ENCODE data around the gene TAF11.
"Not testable (repeated sequence)": the region's sequence is repeated elsewhere in the genome, so short reads cannot be mapped to it uniquely, and the experiment has no call there.

The TAF11 gene, protein sequence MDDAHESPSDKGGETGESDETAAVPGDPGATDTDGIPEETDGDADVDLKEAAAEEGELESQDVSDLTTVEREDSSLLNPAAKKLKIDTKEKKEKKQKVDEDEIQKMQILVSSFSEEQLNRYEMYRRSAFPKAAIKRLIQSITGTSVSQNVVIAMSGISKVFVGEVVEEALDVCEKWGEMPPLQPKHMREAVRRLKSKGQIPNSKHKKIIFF

DNA sequence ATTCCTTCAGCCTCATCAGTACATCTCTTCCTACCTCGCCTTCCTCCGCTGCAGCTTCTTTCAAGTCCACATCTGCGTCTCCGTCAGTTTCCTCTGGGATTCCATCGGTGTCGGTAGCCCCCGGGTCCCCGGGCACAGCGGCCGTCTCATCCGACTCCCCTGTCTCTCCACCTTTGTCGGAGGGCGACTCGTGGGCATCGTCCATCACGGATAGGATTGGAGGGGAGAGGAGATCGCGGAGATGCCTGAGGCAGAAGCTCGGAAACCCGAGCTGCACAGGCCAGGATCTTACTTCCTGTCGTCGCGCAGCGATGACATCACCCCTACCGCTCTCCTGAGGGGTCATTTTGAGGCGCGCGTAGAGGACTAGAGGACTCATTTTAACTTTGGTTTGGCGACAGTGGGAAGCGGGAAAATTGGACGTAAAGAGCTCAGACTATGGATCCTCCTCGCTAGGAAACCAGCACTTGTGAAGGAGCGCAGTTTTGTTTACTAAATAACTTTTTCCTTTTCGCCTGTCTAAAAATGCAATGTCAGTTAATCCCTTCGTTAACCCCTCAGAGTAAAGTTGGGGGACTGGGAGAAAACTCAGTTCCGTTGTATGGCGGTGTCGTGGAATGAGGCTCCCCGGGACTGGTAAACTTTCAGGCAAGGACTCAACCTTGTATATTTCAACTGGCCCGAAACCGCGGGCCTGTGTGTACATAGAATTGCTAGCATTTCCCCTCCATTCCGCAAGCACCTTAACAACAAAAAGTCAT lies at the start of gene TAF11:
Gene TAF11, minus strand, starts transcription at position 290 of the 761 bp plus-strand sequence. Its CDS starts 85 bp downstream, at position 205.
- peak; percentile 93 for DNase-seq (ENCODE audit: low spot score)

DNA sequence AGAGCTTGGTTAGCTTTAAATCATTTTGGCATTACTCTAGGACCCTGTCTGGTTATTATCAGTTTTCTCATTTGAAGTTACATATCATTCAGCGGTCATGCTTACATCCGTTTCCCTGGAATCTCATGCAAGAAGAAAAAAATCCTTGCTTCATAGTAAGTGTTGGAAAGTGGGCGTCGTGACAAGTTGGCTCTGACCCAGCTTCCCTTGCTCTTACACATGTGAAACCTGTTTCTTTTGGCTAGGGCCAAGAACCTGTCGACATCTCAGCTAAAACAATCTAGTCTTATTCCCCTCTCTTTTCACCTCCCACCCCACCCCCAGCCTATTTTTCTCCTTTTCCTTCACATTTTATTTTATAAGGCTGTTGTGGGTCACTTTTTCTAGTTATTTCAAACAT lies 46.7 kb upstream of the TAF11 start:
- DNase-seq (ENCODE audit: low spot score): no peak

DNA sequence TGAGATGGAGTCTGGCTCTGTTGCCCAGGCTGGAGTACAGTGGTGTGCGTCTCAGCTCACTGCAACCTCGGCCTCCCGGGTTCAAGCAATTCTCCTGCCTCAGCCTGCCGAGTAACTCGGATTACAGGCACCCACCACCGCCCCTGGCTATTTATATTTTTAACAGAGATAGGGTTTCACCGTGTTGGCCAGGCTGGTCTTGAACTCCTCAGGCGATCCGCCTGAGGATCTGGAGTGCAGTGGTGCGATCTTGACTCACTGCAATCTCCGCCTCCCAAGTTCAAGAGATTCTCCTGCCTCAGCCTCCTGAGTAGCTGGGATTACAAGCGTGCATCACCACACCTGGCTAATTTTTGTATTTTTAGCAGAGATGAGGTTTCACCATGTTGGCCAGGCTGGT lies 44.4 kb upstream of the TAF11 start:
- DNase-seq (ENCODE audit: low spot score): not testable (repeated sequence)

DNA sequence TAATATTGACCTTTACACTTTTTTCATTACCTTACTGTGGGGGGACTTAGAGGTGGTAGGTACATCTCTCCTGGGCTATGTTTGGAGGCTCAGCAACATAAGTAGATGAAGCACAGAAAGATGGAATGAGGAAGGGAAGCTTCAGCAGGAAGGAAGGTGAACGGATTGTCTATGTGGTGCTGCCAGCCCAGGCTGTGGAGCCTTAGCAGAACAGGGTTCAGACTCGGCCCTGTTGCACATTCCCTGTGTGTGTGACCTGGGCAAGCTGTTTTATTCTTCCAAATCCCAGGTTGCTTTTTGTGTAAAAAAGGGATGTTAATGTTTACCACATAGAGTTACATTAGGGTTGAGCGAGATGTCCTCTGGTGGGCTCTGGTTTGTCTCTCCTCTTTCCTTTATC lies 42.4 kb upstream of the TAF11 start:
- no peak for DNase-seq (ENCODE audit: low spot score)

DNA sequence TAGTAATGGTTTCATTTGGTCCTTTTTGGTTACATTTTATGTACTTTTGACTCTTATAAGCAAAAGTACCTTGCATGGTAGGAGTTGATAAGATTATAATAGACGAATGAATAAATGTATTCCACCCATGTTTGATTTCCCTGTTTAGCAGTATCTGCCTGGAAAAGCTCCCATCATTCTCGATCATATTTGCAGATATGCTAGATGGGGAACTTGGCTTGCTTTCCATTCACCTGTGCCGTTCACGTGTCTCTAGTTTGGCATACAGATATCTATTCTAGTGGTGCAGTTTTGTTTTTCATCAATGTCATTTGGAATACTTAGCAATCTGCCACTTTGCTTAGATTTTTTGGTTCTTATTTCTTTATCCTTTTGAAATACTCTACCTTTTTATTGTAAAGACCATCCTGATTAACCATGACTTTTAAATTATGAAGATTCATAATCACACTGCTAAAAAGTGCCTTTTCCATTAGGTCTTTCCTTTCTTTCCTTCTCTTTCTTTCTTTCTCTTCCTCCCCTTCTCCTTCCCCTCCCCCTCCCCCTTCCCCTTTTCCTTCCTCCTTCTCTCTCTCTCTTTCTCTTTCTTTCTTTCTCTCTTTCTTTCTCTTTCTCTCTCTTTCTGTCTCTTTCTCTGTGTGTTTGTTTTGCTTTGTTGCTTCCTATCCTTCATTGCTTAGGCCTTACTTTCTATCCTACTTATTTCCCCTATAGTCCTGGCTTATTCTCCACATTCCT lies 41.6 kb upstream of the TAF11 start:
- no peak for DNase-seq (ENCODE audit: low spot score)

DNA sequence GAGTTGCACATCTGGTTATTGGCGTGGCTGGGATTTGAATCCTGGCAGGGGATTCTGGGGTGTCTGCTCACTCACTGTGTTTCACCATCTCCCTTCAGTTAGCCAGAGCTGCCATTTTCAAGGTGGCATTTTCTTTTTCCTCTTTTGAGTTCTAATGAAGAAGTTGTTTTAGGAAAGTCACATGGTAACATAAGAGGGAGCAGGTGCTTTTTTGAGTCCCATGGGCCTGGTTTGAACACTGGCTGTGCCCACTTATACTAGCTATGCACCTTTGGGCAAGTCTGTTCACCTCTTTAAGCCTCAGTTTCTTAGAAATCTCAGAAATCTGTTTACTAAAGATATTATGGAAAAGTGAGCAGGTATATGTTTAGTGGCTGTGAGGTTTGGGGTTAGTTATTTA lies 40.9 kb upstream of the TAF11 start:
- no peak for DNase-seq (ENCODE audit: low spot score)

DNA sequence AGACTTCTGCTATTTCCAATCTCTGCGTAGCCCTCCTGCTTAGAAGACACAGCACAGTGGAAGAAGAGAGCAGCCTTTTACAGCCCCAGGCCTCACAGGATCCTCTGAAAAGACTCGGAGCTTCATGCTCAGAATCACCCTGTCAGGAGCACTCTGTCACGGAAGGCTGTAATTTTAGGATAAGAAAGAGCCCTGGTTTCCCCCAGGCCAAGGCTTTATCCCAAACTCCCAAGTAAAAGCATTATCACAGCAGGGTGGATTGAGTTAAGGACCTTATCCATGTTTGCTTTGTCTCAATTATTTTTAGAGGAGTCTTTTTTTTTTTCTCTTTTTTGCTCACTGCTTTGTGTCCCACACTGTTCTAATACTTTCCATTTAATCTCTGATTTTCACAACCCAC lies 40.4 kb upstream of the TAF11 start:
- DNase-seq (ENCODE audit: low spot score): no peak

DNA sequence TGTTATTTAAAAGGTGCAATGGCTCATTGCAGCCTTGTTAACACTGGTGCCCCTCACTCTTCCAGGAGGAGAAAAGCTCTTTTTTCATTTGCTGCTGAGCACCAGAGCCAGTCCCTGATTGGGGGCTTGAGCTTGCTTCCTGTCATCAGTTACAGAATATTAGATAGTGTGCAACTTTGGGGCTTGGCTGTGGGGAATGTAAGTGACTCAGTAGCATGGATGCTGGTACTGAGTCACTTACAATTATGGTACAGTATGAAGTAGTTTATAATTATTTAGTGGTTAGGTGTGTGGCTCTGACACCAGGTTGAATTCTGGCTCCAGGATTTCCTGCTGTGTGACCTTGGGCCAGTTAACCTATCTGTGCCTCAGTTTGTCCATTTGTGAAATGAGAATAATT lies 38.8 kb upstream of the TAF11 start:
- DNase-seq (ENCODE audit: low spot score): no peak

DNA sequence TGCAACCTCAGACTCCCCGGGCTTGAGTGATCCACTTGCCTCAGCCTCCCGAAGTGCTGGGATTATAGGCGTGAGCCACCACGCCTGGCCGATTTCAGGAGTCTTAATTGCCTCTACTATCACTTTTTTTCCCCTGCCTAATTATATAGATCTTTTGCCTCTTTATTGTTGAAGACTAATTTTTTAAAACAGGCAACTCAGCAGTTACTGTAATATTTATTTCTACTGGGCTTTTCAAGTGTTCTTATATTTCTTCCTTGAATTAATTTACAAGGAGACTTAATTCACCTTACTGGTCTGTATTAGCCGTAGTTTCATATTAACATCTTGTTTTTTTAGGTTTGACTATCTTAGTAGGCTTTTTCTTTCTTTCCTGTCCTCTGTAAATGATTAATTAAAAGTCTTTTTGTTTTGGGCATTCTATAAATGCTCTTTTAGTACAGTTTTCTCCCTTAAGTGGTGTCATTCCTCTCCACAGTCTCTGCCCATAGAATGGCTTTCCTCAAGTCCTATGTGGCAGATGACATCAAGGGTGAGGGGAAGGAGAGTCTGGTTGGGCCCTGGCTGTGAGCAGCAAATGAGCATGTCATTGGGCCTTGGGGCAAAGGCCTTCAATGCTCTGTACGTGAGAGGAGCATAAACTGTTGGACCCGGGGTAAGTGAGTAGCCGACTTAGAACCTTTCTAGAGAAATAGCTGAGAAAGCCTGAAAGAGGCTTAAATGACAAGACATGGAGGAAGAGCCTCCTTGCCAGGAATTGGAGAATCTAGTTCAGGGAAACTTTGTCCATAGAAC lies 37.2 kb upstream of the TAF11 start:
- no peak for DNase-seq (ENCODE audit: low spot score)

DNA sequence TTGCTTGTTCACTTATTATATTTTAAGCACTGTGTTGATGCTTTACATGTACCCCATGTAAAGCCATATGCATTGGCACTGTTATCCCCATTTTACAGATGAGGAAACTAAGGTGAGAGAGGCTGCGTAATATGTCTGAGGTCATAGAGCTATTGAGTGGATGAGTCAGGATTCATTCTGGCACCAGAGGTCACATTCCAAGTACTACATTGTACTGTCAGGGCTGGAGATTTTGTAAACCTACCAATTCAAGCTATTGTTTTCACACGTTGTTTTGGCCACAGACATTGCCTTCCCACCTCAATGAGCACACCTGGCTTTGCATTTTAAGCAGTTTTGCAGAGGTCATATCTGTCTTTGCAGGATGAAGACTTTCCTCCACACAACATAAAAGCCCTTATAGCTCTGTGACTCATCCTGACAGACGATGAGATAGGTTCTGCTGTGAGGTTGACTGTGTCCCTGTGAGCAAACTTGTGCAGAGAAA lies 34.4 kb upstream of the TAF11 start:
- DNase-seq (ENCODE audit: low spot score): no peak

DNA sequence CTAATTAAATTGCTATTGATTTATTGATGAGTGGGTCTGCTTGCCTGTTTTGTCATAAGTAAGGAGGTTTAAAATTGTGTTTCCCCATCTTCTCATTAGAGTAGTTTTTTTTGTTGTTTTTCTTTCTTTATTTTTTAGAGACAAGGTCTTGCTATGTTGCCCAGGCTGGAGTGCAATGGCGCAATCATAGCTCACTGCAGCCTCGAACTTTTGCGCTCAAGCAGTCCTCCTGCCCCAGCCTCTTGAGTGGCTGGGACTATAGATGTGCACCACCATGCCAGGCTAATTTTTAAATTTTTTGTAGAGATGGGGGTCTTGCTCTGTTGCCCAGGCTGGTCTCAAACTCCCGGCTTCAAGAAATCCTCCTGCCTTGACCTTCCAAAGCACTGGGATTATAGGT lies 32.3 kb upstream of the TAF11 start:
- DNase-seq (ENCODE audit: low spot score): no peak

DNA sequence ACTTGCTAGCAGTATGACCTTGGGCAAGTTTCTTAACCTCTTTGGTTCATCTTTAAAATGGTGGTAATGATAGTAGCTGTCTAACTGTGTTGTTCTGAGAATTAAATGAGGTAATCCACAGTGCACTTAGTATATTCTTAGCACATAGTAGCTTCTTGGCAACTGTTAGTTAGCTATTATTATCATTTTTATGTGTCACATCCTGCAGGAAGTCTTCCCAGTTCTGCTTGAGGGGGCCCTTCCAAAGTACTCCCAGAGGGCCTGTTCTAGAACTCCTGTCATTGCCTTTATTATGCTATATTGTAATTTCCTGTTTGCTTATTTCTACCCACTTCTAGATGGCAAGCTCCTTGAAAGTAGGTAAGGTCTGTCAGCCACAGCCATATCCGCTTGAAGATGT lies 31.8 kb upstream of the TAF11 start:
- no peak for DNase-seq (ENCODE audit: low spot score)

DNA sequence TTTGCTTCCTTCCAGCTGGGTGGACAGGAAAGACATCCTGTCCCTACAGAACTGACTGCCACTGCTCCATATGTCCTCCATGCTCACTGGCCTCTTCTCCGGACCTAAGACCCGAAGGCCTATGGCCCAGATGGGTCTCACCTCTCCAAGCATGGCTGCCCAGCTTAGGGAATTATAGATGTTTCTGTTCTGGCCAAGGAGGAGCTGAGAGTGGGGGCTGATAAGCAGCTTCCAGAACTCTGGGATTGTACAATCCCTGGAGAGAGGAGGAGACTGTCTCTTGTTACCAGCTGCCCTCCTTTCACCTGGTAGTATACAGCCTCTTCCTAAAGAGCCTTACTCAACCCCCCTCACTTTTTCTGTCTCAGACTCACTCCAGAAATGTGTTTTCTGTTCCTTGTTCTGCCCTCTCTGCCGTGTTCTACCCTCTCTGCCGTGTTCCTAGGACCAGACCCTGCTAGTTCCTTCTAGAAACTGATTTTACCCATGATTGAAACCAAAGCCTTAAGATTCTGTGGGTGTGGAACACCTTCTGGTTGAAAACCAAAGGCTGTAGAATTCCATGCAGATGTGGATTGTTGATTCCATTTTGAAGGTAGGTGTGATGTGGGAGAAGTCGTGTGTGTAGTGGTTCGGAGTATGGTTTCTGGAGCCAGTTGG lies 29.9 kb upstream of the TAF11 start:
- no peak for DNase-seq (ENCODE audit: low spot score)

DNA sequence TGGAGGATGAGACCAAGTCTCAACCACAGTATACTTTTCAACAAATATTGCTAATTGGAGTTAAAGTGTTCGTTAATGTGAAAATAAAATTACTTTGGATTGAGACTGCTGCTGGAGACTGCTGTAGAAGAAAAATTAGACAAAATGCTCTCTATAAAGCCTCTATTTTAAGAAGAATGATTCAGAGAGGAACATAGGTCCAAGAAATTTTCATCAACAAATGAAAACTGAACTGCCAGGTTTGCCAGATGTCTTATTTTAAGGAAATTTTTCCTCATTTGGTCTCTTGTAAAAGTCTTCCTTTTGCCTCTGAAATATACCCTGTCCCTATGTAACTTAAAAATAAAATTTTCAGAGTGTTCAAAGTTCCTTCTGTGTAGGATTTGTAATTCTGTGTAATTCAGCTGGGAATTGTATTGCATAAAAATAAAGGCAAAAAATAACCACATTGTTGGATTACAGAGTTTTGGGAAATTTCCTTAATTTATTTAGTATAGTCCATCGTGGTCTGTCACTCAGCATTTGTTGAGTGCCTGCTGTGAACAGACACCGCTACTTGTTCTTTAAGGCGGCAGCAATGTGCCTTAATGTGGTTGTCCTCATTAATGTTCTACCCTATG lies 28.6 kb upstream of the TAF11 start:
- DNase-seq (ENCODE audit: low spot score): no peak

DNA sequence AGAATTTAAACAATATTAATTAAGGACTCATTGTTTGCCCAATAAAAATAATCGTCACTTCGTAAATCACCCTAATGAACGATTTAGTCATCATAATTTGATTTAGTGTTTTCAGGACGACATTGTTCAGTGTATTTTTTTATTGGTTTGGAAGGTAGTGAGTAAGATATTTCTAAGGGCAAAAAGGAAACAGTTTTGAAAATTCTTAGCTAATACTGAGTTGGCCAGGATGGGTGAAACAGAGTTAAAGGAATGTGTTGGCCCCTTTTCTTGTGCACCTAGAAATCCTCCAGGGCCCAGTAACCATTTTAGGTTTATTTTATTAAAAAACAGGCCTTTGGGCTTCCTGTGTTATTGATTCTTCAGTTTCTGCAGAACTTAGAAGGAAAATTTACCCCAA lies 26.5 kb upstream of the TAF11 start:
- DNase-seq (ENCODE audit: low spot score): no peak

DNA sequence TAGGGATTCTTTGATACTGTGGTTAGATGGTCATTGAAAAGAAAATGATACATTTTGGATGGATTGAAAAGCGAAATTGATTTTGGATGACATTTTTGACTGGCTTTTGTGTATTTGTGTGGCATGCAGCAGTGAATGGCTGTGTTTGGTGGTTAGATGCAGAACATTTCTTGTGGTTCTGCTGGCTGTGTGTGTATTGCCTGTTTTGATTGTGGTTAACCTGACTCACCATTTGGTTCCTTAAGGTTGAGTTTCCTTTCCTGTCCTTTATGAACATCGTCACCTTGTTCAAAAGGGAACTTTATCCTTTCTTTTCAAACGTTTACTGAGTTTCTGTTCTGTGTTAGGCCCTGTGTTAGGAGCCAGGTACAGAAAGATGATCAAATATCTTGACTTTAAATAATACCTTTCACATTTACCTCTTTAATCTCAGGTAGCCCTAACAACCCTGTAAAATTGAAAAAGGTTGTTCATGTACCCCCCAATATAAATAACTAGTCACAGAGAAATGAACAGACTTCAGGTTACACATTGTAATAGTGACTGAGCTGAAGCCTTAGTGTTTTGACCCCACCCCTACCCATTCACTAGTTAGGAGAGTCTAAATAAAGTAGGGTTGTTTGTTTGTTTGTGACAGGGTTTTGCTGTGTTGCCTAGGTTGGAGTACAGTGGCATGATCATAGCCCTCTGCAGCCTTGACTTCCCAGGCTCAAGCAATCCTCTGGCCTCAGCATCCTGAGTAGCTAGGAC lies 25.0 kb upstream of the TAF11 start:
- no peak for DNase-seq (ENCODE audit: low spot score)

DNA sequence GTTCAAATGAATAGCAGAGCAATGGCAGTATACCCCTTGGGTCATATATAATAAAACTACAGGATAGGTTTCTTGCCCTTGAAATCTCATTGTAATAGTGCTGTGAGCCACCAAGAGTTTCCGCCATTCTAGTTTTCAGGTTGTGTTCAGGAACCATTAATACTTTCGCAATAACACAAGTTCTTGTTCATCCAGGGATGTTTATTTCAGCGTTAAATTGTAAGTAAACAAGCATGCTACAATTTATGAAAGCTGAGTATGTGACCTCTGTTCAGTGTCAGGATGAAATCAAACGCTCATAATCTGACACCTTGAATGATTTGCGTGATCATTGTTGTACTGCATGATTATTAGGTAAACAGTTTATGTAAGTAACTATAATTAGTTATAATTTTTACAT lies 24.0 kb upstream of the TAF11 start:
- DNase-seq (ENCODE audit: low spot score): no peak

DNA sequence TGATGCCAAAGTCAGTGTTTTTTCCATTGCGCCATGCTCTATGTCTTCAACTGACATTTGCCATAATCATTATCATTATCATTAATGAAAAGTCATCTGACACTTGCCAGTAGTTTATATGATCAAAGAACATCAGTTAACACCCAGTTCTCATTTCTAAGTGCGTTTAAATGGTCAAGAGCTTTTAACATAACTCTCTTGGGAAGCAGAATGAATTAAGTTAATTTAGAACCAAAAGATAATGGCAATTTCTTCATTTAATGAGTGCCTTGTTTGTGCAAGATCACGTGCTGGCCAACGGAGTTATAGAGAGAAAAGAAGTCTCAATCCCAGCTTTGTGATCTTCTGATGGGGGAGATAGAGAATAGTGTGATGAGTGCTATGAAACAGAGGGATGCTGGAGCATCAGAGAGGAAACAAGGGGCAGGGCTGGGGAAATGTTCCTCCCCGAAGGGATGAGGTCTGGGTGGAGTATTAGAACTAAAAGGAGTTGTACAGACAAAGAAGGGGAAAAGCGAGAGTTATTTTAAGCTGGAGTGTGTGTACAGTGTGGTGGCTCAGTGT lies 21.6 kb upstream of the TAF11 start:
- DNase-seq (ENCODE audit: low spot score): no peak

DNA sequence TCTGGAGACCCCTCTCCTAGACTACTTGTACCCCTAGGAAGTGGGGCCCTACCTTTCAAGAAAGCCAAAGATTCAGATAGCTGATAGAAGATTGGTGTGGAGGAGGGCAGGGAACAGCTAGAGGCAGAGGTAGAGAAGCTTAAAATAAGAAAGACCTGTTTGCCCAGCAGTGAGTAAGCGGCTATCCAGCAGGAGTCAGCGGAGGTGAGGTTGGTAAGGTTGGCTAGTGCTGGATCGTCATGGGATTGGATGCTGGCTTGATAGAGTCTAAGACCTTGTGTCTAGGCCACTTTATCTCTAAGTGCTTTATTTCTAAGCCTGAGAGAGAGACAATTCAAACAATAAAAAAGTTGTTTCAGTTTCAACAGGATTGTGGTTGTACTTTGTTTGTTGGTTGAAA lies 20.4 kb upstream of the TAF11 start:
- DNase-seq (ENCODE audit: low spot score): no peak

DNA sequence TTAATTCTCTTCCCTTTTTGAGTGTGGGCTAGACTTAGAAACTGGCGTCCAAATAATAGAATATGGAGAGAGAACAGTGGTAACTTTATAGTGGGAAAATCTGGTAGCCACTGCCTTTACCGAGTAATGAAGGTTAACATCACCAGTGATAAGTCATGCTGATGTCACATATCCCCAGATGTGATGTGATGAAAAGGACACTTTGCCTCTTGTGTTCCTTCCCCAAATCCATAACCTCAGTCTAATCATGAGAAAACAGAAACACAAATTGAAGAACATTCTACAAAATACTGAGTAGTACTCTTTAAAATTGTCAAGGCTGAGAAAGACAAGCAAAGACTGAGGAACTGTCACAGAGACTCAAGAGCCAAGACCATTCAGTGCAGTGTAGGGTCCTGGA lies 19.0 kb upstream of the TAF11 start:
- no peak for DNase-seq (ENCODE audit: low spot score)

Measured in hematopoietic multipotent progenitor cell treated with erythropoietin and hydrocortisone succinate and interleukin-3 and kit ligand, for 17 days (in vitro differentiated cells).